Heart left ventricle (tissue), 13 donors: ENCODE results near the gene TRIP12.

ENCODE experiments used
- CTCF ChIP-seq, 12 donors: fragments of 200-600 bp; sonication (generic) in 4 of 12; IDR thresholded peaks; one replicate each; pipeline versions ENCODE4 v1.5.0 to v1.8.0; 2018 to 2022; ENCODE audit warnings: antibody characterized with exemption in 12 of 12, mild to moderate bottlenecking in 5 of 12
- POLR2A ChIP-seq, 2 donors: fragments of 450-650 bp; IDR thresholded peaks; one replicate each; pipeline ENCODE4 v1.6.1; 2017; ENCODE audit warnings: antibody characterized with exemption in 2 of 2, mild to moderate bottlenecking in 2 of 2, moderate library complexity in 2 of 2
- donor health status: ischemic (EF 13 %, LVEDD 7.1; RV severe dilation, severe dysfunction).
- donor health status: DM: no; HTN: yes; CAD: no.
- donor health status: DM: no; HTN: no; CAD: no.
- donor health status: ischemic (EF 25% LVEDD 6.9; RV normal size, moderate dysfunction).
- donor health status: ischemic (EF 25% LVEDD 5.7; RV mildly dilated, moderate dysfunction).
- donor health status: ischemic (EF 35%, LVEDD 5.7; RV mildly dilated, moderate dysfunction).
- donor health status: nonischemic (EF 11% LVEDD 7.7; RV severe dilation, severe dysfunction).
- donor health status: DM: yes; HTN: yes; CAD: no.
- donor health status: PGD.
- donor health status: ischemic (EF 29% LVEDD 5.4; RV normal size, mild dysfunction).
- donor health status: nonischemic (EF 23%, LVEDD 6.1; RV moderate dilation, normal function).

- TF ChIP-seq CTCF (IDR thresholded peaks at IDR 0.05) (no peak), POLR2A (IDR thresholded peaks at IDR 0.05) (no peak)
These were observed 78.2 kb downstream of the TRIP12 start for GRCh38 chr2:229843613-229844012.
